Astrocyte (in vitro differentiated cells and primary cell): Measurements from ENCODE around the gene ATRNL1.

ENCODE experiments used
- CTCF ChIP-seq: IDR thresholded peaks from 2 replicates; pipeline ENCODE4 v1.5.1; 2011; ENCODE audit warnings: low read depth, mild to moderate bottlenecking, inconsistent platforms, low read length, moderate library complexity; ENCODE audit not compliant: insufficient read depth
- EZH2 ChIP-seq: IDR thresholded peaks from 2 replicates; pipeline ENCODE4 v1.6.1; 2012; ENCODE audit warnings: mild to moderate bottlenecking, low read length, inconsistent platforms; ENCODE audit not compliant: insufficient read depth

- no peak for TF ChIP-seq CTCF
- no peak for TF ChIP-seq EZH2
Measured at GRCh38 chr10:115720121-115720520, 627.0 kb downstream of the ATRNL1 start.
